HL-60 (cell line): ENCODE results near the gene SERPINA9.

Experiments used
- CTCF ChIP-seq: IDR thresholded peaks from one replicate; pipeline ENCODE4 v1.5.1; 2011; ENCODE audit warnings: low read length, control low read depth, inconsistent platforms; ENCODE audit not compliant: insufficient read depth
- POLR2AphosphoS5 ChIP-seq: IDR thresholded peaks from 2 replicates; pipeline ENCODE4 v1.6.1; 2012; ENCODE audit warnings: low read depth
- REST ChIP-seq: IDR thresholded peaks from 2 replicates; pipeline ENCODE4 v1.6.1; 2012; ENCODE audit warnings: low read depth; ENCODE audit not compliant: insufficient replicate concordance
- SPI1 ChIP-seq: IDR thresholded peaks from 2 replicates; pipeline ENCODE4 v1.6.1; 2012; ENCODE audit warnings: low read depth, mild to moderate bottlenecking, borderline replicate concordance

GRCh38 chr14:94522115-94522724 lies 46.2 kb upstream of the SERPINA9 start:
- no peak for TF ChIP-seq SPI1
- TF ChIP-seq POLR2AphosphoS5 = no peak
- no peak for TF ChIP-seq CTCF
- no peak for TF ChIP-seq REST
